Stimulated activated CD8-positive, alpha-beta memory T cell treated with anti-CD3 and anti-CD28 coated beads, Interleukin-7, amount 100 ng/mL, for 48 hours (primary cell): ENCODE results near the gene ATG3.
A peak's percentile ranks its signal among the peaks of the same experiment; 100 is the strongest.
"Not testable (repeated sequence)": the region's sequence is repeated elsewhere in the genome, so short reads cannot be mapped to it uniquely, and the experiment has no call there.

ENCODE experiments used
- DNase-seq, 2 donors: peaks; one replicate each; pipeline ENCODE4 v3.0.0-alpha.2; 2020; ENCODE audit warnings: low read depth in 1 of 2; ENCODE audit errors: extremely low read depth in 1 of 2

Gene ATG3

DNA sequence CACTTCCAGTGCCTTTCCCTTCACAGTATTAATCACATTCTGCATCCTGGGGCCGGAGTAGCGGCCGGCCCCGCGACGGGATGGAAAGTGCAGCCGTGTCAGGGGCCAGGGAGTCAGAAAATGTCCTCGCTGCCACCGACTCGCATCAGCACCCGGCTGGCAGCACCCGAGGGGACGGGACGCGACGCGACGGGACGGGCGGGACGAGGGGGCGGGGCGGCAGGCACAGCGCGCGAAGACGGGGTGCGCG, 353 bp downstream of the ATG3 start:
- DNase-seq = no peak

DNA sequence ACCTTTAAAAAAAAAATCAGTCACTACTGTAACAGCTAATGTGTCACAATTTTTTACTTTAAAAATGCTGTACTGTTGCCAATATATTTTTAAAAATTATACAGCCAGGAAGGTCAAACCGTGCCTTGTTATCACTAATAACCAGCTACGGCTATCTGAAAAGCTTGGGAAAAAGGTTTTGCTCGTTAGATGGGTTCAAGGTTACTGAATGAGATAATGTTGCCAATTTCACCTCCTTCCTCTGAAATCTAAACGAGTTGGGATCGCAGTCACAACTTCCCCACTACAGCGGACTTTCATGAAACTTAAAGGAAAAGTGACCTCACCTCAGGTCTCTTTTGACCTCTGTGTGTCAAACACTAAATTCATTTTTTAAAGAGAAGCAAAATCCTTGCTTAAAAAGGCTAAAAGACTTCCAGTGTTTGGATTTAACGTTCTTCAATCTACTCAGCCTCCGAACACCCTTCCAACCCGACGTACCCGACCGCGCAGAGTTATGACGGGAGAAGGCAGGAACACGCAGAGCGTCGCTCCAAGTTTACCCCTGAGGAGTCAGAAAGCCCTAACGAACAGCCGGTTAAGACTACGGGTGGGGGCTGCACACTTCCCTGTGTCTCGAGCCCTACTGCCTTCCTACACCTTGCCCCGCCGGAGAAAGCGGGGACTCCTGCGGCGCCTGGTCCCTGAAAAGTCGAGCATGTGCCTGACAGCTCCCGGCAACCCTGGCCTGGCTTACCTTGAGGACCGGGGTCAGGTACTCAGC, 860 bp downstream of the ATG3 start:
- peak; percentile 55 to 67 for DNase-seq

DNA sequence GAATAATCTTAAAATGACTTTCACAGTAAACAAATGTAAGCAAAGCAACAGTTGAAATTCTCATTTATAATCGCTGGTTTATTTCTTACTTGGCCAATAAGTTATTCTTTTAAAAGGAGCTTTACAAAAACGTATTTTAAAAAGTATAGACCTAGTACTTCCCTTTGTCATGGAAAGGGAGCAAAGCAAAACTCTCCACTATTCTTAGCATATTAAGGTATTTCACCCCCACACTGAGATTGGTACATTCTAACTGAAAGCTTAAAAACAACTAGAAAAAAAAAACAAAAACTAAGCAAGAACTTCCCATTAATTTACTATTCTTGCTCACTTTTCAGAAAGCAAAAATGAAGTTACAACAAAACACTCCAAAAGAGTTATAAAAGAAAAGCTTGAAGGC, 1.5 kb downstream of the ATG3 start:
- DNase-seq = no peak

DNA sequence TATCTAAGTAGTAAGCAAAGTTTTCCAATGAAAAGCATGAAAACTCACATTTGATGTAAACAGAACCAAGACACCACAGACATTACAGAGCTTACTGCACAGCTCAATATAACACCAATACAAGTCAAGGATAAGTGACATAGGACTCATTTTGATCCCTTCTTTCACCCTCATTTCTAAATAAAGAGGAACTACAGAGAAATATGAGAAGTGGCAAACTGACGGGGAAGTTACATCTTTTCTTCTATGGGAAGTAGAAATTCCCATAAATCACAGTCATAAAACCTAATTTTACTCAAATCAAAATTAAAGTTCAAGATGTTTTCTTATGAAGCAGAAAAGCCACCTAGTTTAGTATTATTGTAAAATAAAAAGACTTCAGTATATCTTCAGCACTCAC, 3.8 kb downstream of the ATG3 start:
- no peak for DNase-seq

DNA sequence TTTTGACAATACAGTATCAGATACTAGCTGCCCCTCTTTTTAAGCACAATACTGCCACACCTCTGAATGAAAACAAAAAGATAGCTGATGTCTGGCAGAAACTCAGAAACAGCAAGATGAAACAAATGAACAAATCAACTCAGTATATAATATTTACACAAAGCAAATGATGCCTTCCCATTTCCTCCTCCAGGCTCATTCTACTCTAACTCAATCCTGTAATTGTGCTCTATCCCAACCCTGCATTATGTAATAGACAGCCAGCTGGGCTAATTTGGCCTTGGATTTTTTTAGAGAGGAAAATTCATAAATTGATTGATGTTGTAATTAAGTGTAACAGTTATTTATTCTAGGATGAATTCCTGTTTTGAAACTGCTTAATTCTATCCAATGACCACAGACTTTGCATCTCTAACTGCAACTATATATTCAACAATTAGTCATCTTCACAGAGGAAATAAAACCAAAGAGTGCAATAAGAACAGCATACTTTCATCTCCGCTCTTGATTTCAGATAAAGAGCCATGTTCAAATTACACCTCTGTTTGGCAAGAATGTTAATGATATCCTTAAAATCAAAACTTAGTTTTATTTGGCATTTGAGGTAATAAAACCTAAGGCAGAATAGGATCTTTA, 6.1 kb downstream of the ATG3 start:
- DNase-seq = no peak

DNA sequence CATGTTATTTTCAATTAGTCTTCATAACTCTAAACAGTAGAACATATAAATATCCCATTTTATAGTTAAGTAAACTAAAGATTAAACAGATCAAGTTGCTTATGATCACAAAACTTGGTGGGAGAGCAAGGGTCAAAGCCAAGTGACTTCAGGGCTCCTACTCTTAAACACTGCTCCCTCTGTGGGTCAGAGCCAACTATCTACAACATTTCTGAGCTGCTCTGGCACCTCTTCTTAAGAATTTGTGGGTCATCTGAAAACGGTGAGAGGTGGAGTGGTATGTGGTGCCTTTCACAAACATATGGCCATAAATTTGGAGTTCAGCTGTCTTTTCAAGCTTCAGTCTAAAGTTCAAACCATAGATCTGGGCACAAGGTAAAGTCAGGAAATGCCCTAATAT, 10.9 kb downstream of the ATG3 start:
- no peak for DNase-seq

DNA sequence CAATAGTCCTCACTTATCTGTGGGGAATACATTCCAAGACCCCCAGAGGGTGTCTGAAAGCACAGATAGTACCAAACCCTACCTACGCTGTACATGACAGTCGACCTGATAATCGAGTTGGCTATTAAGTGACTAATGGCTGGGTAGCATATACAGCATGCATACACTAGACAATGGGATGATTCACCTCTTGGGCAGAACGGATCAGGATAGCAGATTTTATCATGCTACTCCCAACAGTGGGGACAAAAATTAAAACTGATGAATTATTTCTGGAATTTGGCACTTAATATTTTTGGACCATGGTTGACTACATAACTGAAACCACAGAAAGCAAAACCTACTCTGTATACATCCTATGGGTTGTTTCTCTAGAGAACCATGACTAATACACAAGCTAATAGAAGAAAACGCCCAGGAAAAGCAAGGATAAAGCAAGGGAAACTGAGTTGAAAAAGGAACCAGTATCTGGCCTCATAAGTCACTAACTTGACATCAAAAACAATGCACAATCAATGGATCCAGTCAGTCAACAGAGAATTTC, 15.5 kb downstream of the ATG3 start:
- no peak for DNase-seq

DNA sequence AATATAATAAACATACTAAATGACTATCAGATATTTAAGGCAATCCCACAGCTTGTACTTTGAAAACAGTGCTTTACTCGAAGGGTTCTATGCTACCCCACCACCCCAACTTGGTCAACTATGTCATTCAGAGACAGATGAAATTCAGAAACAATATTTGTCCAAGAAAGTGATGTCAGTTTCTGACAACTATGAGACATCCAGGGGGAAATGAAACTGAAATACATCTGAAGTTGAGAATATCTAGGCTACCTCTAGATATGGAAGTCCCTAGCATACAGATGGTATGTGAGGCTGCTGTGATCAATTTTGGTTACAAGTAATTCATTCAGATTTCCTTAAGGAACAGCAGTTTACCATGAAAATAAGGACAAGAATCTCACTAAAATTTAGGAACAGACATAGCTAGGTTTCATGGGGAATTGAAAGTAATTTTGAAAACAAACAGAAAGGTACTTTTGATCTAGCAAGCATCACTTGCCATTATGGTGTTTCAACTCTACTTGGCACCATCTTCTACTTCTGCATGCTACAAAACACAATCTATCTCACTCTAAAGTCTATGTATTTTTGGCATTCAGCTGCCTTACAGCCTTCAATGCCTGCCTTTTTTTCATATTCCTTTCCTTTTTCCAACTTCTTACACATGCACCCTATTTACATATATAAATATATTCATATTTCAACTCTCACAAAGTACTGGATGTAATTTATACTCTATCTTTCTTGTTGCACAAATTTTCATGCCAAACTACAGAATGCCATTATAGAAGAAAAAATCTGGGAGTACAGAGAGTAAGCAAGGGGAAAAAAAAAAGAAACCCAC, 21.7 kb downstream of the ATG3 start:
- no peak for DNase-seq

DNA sequence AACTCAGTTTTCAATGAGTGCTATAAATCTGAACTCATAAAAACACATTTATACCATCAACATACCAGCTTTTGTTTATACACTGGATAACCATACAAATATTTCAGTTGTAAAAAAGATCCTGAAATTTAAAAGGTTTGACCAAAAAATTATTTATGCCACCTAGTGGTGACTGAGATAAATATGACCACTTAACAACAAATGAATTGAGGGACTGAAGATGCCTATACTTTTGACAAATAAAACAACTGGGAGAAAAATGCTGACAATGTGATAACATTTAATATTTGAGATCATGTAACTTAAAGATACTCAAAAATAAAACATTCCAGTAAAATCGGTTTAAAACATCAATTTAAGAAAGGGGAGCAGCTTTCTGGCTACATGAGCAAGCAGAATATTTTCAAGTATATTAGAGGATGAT, 30.4 kb downstream of the ATG3 start:
- DNase-seq = no peak

DNA sequence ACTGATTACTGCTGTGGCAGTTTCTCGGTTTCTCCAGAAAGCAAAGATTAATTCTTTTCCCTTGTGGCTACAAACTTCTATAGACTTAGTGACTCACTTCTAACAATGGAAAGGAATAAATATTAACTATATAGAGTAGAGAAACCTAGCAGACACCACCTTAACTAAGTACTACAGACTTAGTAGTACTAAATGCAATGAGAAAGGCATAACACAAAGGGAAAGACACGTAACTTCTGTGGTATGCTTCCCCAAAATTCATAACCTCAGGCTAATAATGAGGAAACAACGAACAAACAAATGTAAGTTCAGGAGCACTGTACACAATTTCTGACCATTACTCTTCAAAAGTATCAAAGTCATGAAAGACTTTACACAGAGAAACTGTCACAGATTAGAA, 31.2 kb downstream of the ATG3 start:
- DNase-seq = no peak

DNA sequence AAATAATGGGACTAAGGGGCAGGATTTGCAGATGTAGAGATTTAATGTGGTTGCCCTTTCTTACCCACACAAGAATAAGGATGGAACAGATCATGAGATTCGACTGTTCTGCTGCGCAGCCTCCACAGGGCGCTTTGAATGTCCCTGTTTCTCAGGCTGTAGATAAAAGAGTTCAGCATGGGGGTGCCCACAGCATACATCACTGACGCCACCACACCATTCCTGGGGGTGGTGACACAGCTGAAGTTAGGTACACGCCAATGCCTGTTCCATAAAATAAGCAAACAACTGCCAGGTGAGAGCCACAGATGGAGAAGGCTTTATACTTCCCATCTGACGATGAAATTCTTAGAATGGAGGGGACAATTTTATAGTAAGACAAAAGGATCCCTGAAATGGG, 37.6 kb downstream of the ATG3 start:
- not testable (repeated sequence) for DNase-seq

DNA sequence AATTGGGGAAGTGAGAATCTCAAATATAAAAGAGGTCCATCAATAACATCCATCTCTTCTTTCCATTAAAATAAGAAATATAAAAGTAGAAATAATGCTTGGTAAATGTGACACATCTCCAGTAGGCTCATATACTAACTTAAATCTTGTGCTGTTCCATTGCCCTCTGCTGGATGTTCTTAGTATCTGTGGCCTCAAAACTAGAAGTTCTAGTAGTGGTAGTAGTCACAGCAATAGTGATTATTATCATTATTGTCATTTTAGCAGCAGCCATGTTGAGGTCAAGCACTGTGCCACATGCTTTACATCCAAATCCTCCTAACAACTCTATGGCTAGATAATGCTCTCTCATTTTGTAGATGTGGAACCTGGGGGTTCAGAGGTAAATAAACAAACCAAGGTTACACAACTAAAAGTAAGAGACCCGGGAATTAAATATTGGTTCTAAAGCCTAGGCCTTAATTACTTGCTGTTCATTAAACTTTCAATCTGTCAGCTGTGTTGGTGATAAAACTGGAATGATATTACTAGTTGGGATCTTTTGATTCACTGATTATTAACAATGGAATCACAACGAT, 42.2 kb downstream of the ATG3 start:
- no peak for DNase-seq

DNA sequence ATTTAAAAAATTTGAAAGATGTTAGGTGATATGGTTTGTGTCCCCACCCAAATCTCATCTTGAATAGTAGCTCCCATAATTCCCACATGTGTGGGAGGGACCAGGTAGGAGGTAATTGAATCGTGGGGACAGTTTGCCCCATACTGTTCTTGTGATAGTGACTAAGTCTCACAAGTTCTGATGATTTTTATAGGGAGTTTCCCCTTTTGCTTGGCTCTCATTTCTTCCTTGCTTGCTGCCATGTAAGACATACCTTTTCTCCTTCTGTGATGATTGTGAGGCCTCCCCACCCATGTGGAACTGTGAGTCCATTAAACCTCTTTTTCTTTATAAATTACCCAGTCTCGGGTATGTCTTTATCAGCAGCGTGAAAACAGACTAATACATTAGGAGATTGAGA, 42.8 kb downstream of the ATG3 start:
- not testable (repeated sequence) for DNase-seq

DNA sequence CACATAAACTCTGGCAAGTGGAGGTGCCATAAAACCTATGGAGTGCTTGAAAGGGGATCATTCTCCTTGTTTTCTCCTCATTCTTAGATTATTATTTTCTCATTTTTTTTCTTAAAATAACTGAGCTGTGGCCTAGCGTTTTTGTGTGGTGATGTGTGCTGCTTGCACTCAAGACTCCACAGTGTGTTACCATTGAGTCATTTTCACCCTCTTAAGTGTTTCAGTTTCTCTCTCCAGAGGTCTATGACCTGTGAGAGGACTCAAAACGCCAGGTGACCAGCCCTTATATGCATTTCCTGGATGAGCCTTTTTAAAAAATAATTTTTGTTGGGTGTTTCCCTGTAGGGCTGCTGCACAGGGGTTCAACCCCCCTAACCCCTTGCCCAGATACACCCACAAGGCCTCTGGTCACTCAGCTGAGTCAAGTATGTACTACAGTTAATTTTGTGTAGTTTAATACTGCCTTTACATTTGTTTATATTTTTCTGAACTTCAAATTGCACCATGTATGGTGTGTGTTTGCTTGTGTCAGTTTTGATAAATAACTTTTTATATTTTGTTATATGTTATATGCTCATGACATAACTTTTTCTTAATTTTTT, 47.1 kb downstream of the ATG3 start:
- DNase-seq = no peak

DNA sequence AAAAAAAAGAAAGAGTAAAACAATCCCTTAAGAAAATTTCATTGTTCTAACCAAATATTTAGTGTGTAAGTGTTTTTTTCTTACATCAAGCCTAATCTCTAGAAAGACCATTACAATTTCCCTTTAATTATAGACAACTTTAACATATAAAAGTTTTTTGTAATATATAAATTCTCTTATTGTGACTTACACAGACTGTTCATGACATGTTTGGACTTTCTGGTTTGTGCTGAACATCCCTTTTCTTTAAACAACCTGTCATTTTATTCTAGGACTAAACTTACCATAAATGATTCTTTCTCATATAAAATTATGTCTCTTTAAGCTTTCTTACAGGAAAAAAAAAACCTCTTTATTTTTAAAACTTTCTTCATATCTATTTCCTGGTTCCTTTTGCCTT, 49.4 kb downstream of the ATG3 start:
- DNase-seq = no peak

DNA sequence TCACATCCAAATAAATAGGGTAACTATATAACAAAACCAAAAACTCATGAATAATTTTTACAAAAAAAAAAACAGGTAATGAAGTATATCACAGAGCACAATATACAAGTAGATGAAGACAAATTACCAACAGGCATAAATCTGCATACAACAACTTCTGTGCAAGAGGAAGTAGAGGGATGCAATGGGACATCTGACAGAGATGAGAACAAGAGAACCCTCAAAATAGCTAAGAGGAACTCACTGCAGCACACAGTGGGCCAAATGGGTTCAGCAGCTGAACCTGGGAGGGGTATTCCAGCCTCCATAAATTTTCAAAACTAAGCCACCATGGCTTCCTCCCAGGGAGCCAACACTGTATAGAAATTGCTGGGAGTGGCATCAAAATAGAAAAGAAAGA, 52.9 kb downstream of the ATG3 start:
- no peak for DNase-seq

DNA sequence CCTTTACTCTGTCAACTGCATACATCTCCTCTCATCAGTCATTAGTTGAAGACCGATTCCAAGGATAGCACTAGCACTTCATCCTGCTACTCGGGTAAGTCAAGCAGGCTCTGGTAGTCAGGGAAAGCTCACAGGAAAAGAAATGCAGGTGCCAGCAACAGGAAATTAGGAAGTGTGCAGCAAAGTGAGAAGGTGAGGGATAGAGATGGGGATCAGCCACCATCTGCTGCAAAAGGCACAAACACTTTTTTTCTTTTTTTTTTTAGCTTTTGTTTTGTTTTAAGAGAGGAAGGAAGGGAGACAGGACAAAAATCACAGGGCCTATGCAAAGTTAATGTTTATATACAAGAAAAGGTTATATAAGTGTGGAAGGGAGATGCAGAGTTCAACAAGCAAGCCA, 53.5 kb downstream of the ATG3 start:
- no peak for DNase-seq

DNA sequence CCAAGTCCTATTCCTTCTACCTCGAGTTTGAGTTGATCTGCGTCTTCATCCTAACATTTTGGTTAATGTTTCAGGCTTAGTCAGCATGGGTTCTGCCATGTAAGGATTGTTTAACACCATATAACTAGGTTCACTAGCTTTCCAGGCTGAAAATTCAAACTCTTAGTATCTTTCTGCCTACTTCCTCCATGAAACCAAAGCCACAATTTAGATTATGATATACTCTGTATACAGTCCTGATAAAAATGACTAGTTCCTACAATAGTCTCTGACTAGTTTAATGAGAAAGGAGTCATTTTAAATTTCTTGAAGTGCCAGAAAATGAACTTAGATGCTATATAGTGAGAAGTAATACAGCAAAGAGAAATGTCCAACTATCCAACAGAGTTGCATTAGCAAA, 55.9 kb downstream of the ATG3 start:
- no peak for DNase-seq

DNA sequence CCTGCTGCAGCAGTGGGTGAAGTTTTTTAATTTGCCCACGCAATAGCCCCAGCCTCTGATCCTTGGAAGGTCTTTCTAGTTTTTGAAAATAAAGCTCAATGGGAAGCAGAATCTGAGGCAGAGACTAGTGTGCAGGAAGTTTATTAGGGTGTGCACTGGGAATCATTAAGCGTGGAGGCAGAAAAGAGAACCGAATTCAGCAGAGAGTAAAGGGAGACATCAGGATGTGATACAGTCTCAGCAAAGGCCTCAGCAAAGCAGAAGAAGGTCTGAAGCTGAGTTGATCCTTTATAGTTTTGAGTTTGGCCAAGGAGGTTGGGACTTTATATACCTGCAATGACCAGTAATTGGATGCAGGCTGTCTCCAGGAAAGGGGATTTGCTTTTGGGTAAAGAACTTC, 57.6 kb downstream of the ATG3 start:
- DNase-seq = no peak

DNA sequence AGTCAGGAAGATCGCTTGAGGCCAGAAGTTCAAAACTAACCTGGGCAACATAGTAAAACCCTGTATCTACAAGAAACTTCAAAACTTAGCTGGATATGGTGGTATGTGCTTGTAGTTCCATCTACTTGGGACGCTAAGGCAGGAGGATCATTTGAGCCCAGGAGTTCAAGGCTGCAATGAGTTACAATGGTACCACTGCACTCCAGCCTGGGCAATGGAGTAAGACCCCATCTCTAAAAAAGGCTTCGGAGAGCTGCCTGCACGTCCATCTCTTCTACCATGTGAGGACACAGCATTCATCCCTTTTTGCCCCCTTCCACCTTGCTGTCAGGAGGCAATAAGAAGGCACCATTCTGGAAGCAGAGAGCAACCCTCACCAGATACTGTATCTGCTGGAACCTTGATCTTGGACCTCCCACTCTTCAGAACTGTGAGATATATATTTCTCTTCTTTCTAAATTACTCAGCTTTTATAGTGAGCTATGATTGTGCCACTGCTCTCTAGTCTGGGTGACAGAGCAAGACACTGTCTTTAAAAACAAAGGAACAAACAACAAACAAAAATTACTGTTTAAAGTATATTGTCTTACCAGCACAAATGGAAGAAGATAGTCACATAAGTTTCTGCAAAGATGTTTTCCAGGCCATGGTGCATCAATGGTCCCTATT, 58.3 kb downstream of the ATG3 start:
- DNase-seq = no peak

DNA sequence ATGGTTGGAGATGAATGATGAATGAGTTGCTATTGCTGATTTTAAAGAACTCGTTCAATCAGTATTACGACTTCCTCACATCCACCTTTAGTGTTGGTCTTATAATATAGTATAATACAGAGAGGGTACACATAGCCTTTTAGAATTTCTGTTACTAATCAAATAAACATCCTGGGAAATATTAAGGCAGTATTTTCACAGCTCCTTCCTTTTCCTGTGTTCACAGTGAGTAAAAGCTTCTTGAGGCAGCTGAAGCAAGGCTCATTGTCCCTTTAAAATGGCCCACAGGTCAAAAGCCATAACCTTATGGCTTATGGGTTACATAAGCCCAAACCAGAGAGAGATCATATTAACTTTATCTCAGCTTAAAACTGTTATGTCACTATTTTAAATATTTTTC, 61.1 kb downstream of the ATG3 start:
- no peak for DNase-seq
